NCI-H748 (cell line): ENCODE data around the gene SLC27A1.
"Not testable (repeated sequence)": the region's sequence is repeated elsewhere in the genome, so short reads cannot be mapped to it uniquely, and the experiment has no call there.

Experiments used
- DNase-seq: peaks from one replicate; lab custom pipeline; 2025; ENCODE audit not compliant: unreplicated experiment; lab: John Stamatoyannopoulos, UW

Gene SLC27A1

GRCh38 chr19:17486545-17487240, 16.4 kb downstream of the SLC27A1 start:
- no peak for DNase-seq

GRCh38 chr19:17487284-17488121, 17.2 kb downstream of the SLC27A1 start:
- DNase-seq = no peak

- peak; percentile 82 for DNase-seq
These were observed 18.5 kb downstream of the SLC27A1 start for GRCh38 chr19:17488593-17489391.

GRCh38 chr19:17489392-17490030, 19.2 kb downstream of the SLC27A1 start:
- DNase-seq = no peak

- no peak for DNase-seq
These were observed 20.1 kb downstream of the SLC27A1 start for GRCh38 chr19:17490411-17490810.

GRCh38 chr19:17491287-17491686, 21.0 kb downstream of the SLC27A1 start:
- no peak for DNase-seq

- no peak for DNase-seq
These were observed 25.4 kb downstream of the SLC27A1 start for GRCh38 chr19:17495639-17496296.

- peak; percentile 65 for DNase-seq
These were observed 26.1 kb downstream of the SLC27A1 start for GRCh38 chr19:17496337-17496997.

- no peak for DNase-seq
These were observed 26.9 kb downstream of the SLC27A1 start for GRCh38 chr19:17497149-17497798.

- DNase-seq = not testable (repeated sequence)
These were observed 28.7 kb downstream of the SLC27A1 start for GRCh38 chr19:17499025-17499424.

GRCh38 chr19:17499648-17500446, 29.5 kb downstream of the SLC27A1 start:
- DNase-seq = no peak

GRCh38 chr19:17500447-17501198, 30.3 kb downstream of the SLC27A1 start:
- no peak for DNase-seq

- DNase-seq = no peak
These were observed 32.9 kb downstream of the SLC27A1 start for GRCh38 chr19:17503240-17503639.

- DNase-seq = no peak
These were observed 33.7 kb downstream of the SLC27A1 start for GRCh38 chr19:17504030-17504429.

GRCh38 chr19:17504456-17504855, 34.1 kb downstream of the SLC27A1 start:
- no peak for DNase-seq

GRCh38 chr19:17505223-17505622, 34.9 kb downstream of the SLC27A1 start:
- no peak for DNase-seq

- DNase-seq = no peak
These were observed 36.4 kb downstream of the SLC27A1 start for GRCh38 chr19:17506745-17507144.

GRCh38 chr19:17508558-17508933, 38.2 kb downstream of the SLC27A1 start:
- not testable (repeated sequence) for DNase-seq
